ENCODE measurements around the gene GRK1. TPM values are rescaled to one million over a fixed set of nuclear protein-coding genes. Genes with fewer than 3 reads are reported as not detected.
"Not testable (repeated sequence)": the region's sequence is repeated elsewhere in the genome, so short reads cannot be mapped to it uniquely, and the experiment has no call there.

The GRK1 gene
- total RNA-seq, 4 donors from 2014 or later = not detected

- no peak for TF ChIP-seq CTCF (IDR thresholded peaks at IDR 0.05)
- no peak for TF ChIP-seq EP300 (IDR thresholded peaks at IDR 0.05)
- no peak for TF ChIP-seq POLR2A (IDR thresholded peaks at IDR 0.05)
- no peak for TF ChIP-seq POLR2AphosphoS5 (IDR thresholded peaks at IDR 0.05)
- no peak for DNase-seq (ENCODE audit: low spot score in 2 of 2)
- no peaks in the 10 kb centered on the region for H3K36me3 ChIP-seq
- H3K9me3 ChIP-seq = no peaks in the 10 kb centered on the region
- peaks cover 10% of the 10 kb centered on the region for H3K27me3 ChIP-seq
- H3K4me3 ChIP-seq = no peak overlapping the region
- 60% methylated on average over 16 of the region's 21 CpGs for WGBS
- peaks cover 14% of the 10 kb centered on the region for H3K4me1 ChIP-seq
- H3K27ac ChIP-seq = no peak overlapping the region
Observed at GRCh38 chr13:113742445-113743120, 75.6 kb downstream of the GRK1 start.

GRCh38 chr13:113743366-113744195 lies 76.6 kb downstream of the GRK1 start:
- DNase-seq (ENCODE audit: low spot score in 2 of 2) = no peak
- H3K9me3 ChIP-seq = no peaks in the 10 kb centered on the region
- no peaks in the 10 kb centered on the region for H3K36me3 ChIP-seq
- peaks cover 14% of the 10 kb centered on the region for H3K4me1 ChIP-seq
- H3K27ac ChIP-seq = no peak overlapping the region
- H3K4me3 ChIP-seq = no peak overlapping the region
- 90% methylated on average over 11 of the region's 24 CpGs for WGBS
- TF ChIP-seq EP300 (IDR thresholded peaks at IDR 0.05) = no peak
- no peak for TF ChIP-seq CTCF (IDR thresholded peaks at IDR 0.05)
- no peak for TF ChIP-seq POLR2AphosphoS5 (IDR thresholded peaks at IDR 0.05)
- no peak for TF ChIP-seq POLR2A (IDR thresholded peaks at IDR 0.05)
- peaks cover 10% of the 10 kb centered on the region for H3K27me3 ChIP-seq

- 78% methylated on average over 16 of the region's 21 CpGs for WGBS
- DNase-seq (ENCODE audit: low spot score in 2 of 2) = no peak
- Histone ChIP-seq H3K9me3 (no peaks in the 10 kb centered on the region), H3K27ac (no peak overlapping the region), H3K36me3 (no peaks in the 10 kb centered on the region), H3K4me3 (no peak overlapping the region), H3K27me3 (peaks cover 10% of the 10 kb centered on the region), H3K4me1 (peaks cover 14% of the 10 kb centered on the region)
- TF ChIP-seq CTCF (IDR thresholded peaks at IDR 0.05) = no peak
- no peak for TF ChIP-seq POLR2A (IDR thresholded peaks at IDR 0.05)
- TF ChIP-seq EP300 (IDR thresholded peaks at IDR 0.05) = no peak
- no peak for TF ChIP-seq POLR2AphosphoS5 (IDR thresholded peaks at IDR 0.05)
Observed at GRCh38 chr13:113744197-113745000, 77.4 kb downstream of the GRK1 start.

GRCh38 chr13:113745059-113745458 lies 78.0 kb downstream of the GRK1 start:
- peaks cover 10% of the 10 kb centered on the region for H3K27me3 ChIP-seq
- H3K27ac ChIP-seq = no peak overlapping the region
- H3K36me3 ChIP-seq = no peaks in the 10 kb centered on the region
- WGBS = 93% methylated on average over 9 of the region's 9 CpGs
- H3K4me3 ChIP-seq = no peak overlapping the region
- H3K9me3 ChIP-seq = no peaks in the 10 kb centered on the region
- DNase-seq (ENCODE audit: low spot score in 2 of 2) = no peak
- TF ChIP-seq CTCF (IDR thresholded peaks at IDR 0.05) (no peak), POLR2A (IDR thresholded peaks at IDR 0.05) (no peak), POLR2AphosphoS5 (IDR thresholded peaks at IDR 0.05) (no peak), EP300 (IDR thresholded peaks at IDR 0.05) (no peak)
- peaks cover 14% of the 10 kb centered on the region for H3K4me1 ChIP-seq

- not testable (repeated sequence) for H3K36me3 ChIP-seq; DNase-seq (ENCODE audit: low spot score in 2 of 2); H3K4me3 ChIP-seq; H3K9me3 ChIP-seq; H3K27ac ChIP-seq; H3K27me3 ChIP-seq
- 91% methylated on average over 24 of the region's 24 CpGs for WGBS
- peaks cover 14% of the 10 kb centered on the region for H3K4me1 ChIP-seq
Observed at GRCh38 chr13:113745500-113746142, 78.6 kb downstream of the GRK1 start.
